ENCODE data around the gene UBXN11. TPM values are rescaled to one million over a fixed set of nuclear protein-coding genes. Genes with fewer than 3 reads are reported as not detected.
"Not testable (repeated sequence)": the region's sequence is repeated elsewhere in the genome, so short reads cannot be mapped to it uniquely, and the experiment has no call there.

Gene UBXN11
- total RNA-seq, 2 donors from 2014 or later: 13.2 to 18.1 TPM

DNA sequence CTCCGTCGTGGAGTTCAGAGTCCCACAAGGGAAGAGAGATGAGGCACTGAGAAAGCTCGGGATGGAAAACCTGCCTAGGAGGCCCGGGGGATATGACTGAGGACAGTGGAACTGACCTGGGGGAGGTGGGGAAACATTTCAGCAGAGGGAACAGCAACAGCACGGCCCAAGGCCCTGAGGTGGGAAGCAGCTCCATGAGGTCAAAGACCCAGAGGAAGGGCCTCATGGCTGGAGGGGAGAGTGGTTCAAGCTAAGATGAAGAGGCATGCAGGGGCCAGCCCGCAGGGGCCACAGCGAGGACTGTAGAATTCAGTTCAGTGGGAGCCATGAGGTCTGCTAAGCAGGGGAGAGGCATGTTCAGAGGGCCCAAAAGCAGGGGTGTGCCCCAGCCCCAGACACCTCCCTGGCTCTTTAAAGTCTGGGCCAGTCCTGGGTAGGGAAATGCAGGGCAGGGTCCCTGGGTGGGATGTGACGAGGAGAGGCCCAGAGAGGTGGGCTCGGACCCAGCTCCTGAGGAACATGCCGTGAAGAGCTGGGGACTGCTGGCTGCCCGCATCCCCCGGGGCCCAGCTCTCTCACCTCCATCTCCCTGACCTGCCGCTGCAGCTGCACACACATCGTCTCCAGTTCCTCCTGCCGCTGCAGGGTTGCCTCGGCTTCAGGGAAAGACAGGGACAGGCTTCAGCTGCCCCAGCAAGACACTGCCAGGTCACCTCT is 9.9 kb downstream of the UBXN11 start:
- no peaks in the 10 kb centered on the region for H3K36me3 ChIP-seq
- WGBS: 84% methylated on average over 16 of the region's 16 CpGs
- DNase-seq (ENCODE audit: low spot score): no peak
- TF ChIP-seq POLR2A (IDR thresholded peaks at IDR 0.05): no peak
- TF ChIP-seq, protein P1, sequence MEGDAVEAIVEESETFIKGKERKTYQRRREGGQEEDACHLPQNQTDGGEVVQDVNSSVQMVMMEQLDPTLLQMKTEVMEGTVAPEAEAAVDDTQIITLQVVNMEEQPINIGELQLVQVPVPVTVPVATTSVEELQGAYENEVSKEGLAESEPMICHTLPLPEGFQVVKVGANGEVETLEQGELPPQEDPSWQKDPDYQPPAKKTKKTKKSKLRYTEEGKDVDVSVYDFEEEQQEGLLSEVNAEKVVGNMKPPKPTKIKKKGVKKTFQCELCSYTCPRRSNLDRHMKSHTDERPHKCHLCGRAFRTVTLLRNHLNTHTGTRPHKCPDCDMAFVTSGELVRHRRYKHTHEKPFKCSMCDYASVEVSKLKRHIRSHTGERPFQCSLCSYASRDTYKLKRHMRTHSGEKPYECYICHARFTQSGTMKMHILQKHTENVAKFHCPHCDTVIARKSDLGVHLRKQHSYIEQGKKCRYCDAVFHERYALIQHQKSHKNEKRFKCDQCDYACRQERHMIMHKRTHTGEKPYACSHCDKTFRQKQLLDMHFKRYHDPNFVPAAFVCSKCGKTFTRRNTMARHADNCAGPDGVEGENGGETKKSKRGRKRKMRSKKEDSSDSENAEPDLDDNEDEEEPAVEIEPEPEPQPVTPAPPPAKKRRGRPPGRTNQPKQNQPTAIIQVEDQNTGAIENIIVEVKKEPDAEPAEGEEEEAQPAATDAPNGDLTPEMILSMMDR (IDR thresholded peaks at IDR 0.05): no peak
- TF ChIP-seq POLR2AphosphoS5 (IDR thresholded peaks at IDR 0.05): no peak
- H3K4me1 ChIP-seq (replicated peaks): no peaks in the 10 kb centered on the region
- no peak overlapping the region for H3K4me3 ChIP-seq
- H3K27me3 ChIP-seq (replicated peaks; ENCODE audit: insufficient read depth): no peaks in the 10 kb centered on the region
- H3K9me3 ChIP-seq: no peaks in the 10 kb centered on the region
- intact Hi-C loops (cut with DNase I): no loop called here
- H3K27ac ChIP-seq: no peak overlapping the region

DNA sequence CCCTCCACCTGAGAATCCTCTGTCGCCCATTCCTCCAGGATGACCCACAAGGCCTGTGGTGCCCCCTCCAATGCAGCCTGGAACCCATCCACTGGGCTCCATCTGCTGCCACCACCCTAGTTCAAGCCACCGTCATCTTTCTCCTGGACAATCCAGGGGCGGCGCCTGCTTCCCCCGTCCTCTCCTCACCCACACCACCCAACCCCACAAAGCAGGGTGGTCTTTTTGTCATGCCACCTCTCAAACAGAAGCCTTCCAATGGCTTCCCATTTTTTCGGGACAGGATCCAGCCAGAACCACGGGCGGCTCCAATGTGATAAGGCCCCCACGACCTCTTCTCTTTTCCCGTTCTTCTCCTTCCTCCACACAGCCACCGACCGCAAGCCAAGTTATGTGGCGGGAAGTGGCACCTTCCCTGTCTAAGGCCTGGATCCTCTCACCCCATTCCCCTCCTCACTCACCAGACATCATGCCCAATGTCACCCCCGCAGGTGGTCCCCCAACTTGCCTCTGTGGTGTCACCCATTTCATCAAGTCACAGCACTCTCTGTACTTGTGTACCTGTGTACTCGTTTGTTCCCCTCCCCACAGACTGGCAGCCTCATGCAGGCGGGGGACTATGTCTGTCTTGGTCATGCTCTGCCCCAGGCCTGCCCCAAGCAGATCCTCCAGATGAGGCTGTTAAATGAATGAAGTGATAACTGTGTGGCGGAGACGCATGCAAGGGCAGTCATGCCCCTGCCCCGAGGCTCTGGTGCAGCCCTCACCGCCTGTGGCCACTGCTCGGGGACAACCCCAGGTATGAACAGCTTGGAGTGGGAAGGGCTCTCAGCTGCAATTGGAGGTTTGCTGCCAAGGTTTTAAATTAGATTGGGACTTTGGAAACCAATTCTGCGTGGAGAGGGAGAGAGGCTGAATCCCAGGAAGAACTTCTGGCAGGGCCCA is 11.0 kb downstream of the UBXN11 start:
- no peaks in the 10 kb centered on the region for H3K4me1 ChIP-seq (replicated peaks)
- no peak for DNase-seq (ENCODE audit: low spot score)
- intact Hi-C loops (cut with DNase I): no loop called here
- no peaks in the 10 kb centered on the region for H3K9me3 ChIP-seq
- H3K27me3 ChIP-seq (replicated peaks; ENCODE audit: insufficient read depth): no peaks in the 10 kb centered on the region
- 89% methylated on average over 22 of the region's 22 CpGs for WGBS
- H3K36me3 ChIP-seq: no peaks in the 10 kb centered on the region
- TF ChIP-seq POLR2A (IDR thresholded peaks at IDR 0.05) (no peak), POLR2AphosphoS5 (IDR thresholded peaks at IDR 0.05) (no peak)
- TF ChIP-seq, protein P1 (IDR thresholded peaks at IDR 0.05): no peak
- no peak overlapping the region for H3K27ac ChIP-seq
- H3K4me3 ChIP-seq: no peak overlapping the region

DNA sequence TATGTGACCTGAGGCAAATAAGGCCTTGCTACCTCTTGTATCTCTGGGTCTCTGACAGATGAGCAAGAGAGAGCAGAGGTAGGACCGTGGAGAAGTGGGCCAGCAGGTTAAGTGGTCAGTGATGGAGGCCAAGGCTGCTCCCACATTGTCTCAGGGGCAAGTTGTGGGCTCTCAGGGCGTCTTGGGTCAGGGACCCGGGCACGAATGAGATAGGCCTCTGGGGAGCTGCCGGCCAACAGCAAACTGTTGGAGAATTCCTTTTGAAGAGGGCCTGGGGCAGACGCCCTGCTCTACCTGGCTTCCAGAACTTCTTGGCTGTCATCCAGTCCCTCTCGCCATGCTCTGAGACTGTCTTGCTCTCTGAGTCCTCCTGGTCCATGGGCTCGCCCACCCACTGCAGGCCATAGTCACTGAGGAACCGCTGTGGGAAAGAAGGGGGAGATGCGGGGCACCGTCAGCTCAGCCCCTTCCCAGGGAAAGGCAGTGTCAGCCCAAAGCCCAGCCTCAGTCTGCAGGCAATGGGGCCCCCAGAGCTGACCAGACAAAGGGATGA is 12.4 kb downstream of the UBXN11 start:
- Histone ChIP-seq H3K9me3 (no peaks in the 10 kb centered on the region), H3K27ac (no peak overlapping the region), H3K4me1 (replicated peaks) (no peaks in the 10 kb centered on the region), H3K27me3 (replicated peaks; ENCODE audit: insufficient read depth) (no peaks in the 10 kb centered on the region), H3K4me3 (no peak overlapping the region), H3K36me3 (no peaks in the 10 kb centered on the region)
- intact Hi-C loops (cut with DNase I): no loop called here
- no peak for DNase-seq (ENCODE audit: low spot score)
- TF ChIP-seq POLR2A (IDR thresholded peaks at IDR 0.05) (no peak), POLR2AphosphoS5 (IDR thresholded peaks at IDR 0.05) (no peak)
- TF ChIP-seq, protein P1 (IDR thresholded peaks at IDR 0.05): no peak
- WGBS: 91% methylated on average over 8 of the region's 11 CpGs

DNA sequence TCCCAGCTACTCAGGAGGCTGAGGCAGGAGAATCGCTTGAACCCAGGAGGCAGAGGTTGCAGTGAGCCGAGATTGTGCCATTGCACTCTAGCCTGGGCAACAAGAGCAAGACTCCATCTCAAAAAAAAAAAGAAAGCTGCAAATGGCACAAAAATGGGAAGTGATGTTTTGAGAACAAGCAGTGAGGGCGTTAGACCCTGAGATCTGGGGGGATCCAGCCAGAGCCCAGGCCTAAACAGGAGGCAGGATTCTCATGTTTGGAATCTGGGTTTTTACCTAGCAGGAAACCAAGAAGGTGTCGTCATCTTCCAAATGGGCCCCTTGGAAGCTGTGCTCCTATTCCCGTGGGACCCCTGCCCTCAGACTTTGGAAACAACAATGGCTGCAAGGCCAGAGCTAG is 13.7 kb downstream of the UBXN11 start:
- H3K9me3 ChIP-seq; DNase-seq (ENCODE audit: low spot score); H3K27ac ChIP-seq; H3K27me3 ChIP-seq (replicated peaks; ENCODE audit: insufficient read depth); H3K4me1 ChIP-seq (replicated peaks); H3K36me3 ChIP-seq; intact Hi-C loops (cut with DNase I); H3K4me3 ChIP-seq: not testable (repeated sequence)
- WGBS: 95% methylated on average over 5 of the region's 5 CpGs

DNA sequence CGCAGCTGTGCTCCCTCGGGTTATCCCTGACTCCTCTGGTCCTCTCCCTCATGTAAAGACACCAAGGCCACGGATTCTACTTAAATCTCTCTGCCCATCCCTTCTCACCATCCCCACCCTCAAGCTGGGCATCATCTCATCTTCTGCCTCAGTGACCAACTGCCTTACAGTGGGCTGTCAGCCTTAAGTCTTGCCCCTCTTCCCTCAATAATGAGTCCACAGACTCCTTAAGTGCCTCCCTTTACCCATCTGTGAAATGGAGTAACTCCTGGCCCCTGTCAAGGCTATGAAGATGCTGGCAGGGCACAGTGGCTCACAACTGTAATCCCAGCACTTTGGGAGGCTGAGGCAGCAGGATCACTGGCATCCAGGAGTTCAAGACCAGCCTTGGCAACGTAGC is 14.5 kb downstream of the UBXN11 start:
- Histone ChIP-seq H3K4me1 (replicated peaks) (no peaks in the 10 kb centered on the region), H3K4me3 (no peak overlapping the region), H3K27me3 (replicated peaks; ENCODE audit: insufficient read depth) (no peaks in the 10 kb centered on the region), H3K36me3 (no peaks in the 10 kb centered on the region), H3K9me3 (no peaks in the 10 kb centered on the region), H3K27ac (no peak overlapping the region)
- intact Hi-C loops (cut with DNase I): no loop called here
- DNase-seq (ENCODE audit: low spot score): no peak
- TF ChIP-seq POLR2AphosphoS5 (IDR thresholded peaks at IDR 0.05): no peak
- TF ChIP-seq, protein P1 (IDR thresholded peaks at IDR 0.05): no peak
- TF ChIP-seq POLR2A (IDR thresholded peaks at IDR 0.05): no peak
- 86% methylated on average over 4 of the region's 4 CpGs for whole genome bisulfite sequencing
